GM12873 (cell line): ENCODE results near the gene HK3.

Experiments used
- CTCF ChIP-seq: IDR thresholded peaks from 2 replicates; pipeline ENCODE4 v1.5.1; 2012; ENCODE audit warnings: low read depth, mild to moderate bottlenecking, moderate library complexity, low read length, control low read depth; ENCODE audit not compliant: insufficient read depth; ENCODE audit errors: missing control alignments

The HK3 gene, protein sequence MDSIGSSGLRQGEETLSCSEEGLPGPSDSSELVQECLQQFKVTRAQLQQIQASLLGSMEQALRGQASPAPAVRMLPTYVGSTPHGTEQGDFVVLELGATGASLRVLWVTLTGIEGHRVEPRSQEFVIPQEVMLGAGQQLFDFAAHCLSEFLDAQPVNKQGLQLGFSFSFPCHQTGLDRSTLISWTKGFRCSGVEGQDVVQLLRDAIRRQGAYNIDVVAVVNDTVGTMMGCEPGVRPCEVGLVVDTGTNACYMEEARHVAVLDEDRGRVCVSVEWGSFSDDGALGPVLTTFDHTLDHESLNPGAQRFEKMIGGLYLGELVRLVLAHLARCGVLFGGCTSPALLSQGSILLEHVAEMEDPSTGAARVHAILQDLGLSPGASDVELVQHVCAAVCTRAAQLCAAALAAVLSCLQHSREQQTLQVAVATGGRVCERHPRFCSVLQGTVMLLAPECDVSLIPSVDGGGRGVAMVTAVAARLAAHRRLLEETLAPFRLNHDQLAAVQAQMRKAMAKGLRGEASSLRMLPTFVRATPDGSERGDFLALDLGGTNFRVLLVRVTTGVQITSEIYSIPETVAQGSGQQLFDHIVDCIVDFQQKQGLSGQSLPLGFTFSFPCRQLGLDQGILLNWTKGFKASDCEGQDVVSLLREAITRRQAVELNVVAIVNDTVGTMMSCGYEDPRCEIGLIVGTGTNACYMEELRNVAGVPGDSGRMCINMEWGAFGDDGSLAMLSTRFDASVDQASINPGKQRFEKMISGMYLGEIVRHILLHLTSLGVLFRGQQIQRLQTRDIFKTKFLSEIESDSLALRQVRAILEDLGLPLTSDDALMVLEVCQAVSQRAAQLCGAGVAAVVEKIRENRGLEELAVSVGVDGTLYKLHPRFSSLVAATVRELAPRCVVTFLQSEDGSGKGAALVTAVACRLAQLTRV

DNA sequence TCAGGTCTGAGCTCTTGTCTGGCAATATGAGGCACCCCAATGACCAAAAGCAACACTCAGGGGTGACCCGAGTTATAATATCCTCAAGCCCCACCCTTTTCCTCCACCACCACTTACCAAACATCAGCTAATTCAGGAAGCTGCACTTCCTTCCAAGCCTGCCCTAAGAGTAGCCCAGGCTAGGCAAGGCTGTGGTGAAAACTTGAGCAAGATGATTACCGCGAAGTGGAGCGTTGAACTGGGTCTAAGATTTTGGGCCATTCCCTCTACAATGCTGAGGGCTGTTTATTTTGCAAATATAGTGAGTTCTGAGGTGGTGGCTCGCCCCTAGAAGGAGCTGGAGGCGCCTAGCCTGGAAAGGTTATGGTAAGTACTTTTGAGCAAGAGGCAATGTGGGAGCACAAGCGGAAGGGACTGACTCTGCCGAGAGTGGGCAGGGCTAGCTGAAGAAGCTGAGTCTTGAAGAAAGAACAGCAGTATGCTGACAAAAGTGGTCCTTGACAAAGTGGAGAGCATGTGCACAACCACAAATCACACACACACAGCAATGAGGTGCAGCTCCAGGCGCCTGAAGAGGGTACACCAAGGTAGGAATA is at the start of gene HK3:
Gene HK3 (minus strand): TSS at position 51 of the 596 bp plus-strand sequence. CDS start 3,187 bp downstream, outside the sequence.
- TF ChIP-seq CTCF, result no peak

- no peak for TF ChIP-seq CTCF
Observed at GRCh38 chr5:176948458-176948857, 49.3 kb upstream of the HK3 start.

DNA sequence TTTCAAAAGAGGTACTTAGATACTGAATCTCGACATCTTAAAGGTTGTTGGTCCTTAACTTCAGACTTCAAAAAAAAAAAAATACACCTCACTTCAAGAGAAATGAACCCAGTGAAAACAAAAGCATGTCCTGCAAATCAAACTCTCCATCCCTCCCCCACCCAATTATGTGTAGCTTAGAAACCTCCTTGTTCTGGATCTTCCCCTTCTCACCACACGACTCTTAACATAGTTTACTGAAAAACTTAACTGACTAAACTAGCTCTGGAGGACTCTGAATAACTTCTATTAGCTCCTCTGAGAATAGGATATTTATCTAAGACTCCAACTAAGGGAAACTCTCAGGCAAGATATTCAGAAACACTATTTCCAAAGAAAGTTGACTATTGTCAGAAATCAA is 48.7 kb upstream of the HK3 start:
- no peak for TF ChIP-seq CTCF

- TF ChIP-seq CTCF, result no peak
Observed at GRCh38 chr5:176944268-176944667, 45.1 kb upstream of the HK3 start.

DNA sequence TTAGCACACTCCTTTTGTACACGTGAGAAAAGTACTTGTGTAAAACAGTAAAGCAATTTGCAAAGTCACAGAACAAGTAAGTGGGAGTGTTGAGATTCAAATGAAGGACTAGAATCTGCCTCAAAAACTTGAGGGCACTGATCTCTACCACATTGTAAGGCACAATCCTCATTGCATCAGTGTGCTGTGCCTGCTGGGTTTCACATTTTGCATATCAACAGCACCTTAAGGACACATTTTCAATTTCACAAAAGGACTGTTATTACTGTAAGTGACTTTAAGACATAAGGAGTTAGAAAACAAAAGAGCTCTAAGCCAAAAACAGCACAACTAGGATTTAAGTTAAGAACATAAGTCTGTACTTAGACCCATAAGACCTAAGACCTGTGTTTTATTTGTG is 44.7 kb upstream of the HK3 start:
- TF ChIP-seq CTCF, result no peak

DNA sequence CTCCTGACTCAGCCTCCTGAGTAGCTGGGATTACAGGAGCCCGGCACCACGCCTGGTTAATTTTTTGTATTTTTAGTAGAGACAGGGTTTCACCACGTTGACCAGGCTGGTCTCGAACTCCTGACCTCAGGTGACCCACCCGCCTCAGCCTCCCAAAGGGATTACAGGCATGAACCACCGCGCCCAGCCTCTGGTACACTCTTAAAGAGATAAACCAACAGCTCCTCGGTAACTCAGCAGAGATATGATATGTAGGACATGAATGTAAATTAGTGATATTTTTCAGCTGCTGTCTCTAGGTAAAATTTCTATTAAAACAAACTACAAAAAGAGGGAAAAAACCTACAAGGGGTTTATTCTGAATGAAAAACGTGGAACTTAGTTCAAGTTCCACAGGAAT is 42.8 kb upstream of the HK3 start:
- TF ChIP-seq CTCF, result no peak

GRCh38 chr5:176938472-176938871 is 39.3 kb upstream of the HK3 start:
- TF ChIP-seq CTCF, result no peak
